CD4-positive, alpha-beta T cell treated with Interleukin-10 for 1 hour (primary cell): ENCODE data around the gene ST7.
A peak's percentile ranks its signal among the peaks of the same experiment; 100 is the strongest.

ENCODE experiments used
- DNase-seq: peaks from one replicate; pipeline ENCODE4 v3.0.0-alpha.2; 2020

ST7 gene

GRCh38 chr7:116979430-116979829, 26.1 kb downstream of the ST7 start:
- no peak for DNase-seq

GRCh38 chr7:116980354-116980753, 27.1 kb downstream of the ST7 start:
- DNase-seq: no peak

GRCh38 chr7:116981939-116982338, 28.6 kb downstream of the ST7 start:
- DNase-seq: no peak

- DNase-seq: no peak
Measured at GRCh38 chr7:116984511-116984910, 31.2 kb downstream of the ST7 start.

- peak; percentile 52 for DNase-seq
Measured at GRCh38 chr7:116984917-116985316, 31.6 kb downstream of the ST7 start.

GRCh38 chr7:116985575-116985974, 32.3 kb downstream of the ST7 start:
- no peak for DNase-seq

- no peak for DNase-seq
Measured at GRCh38 chr7:116986611-116987565, 33.6 kb downstream of the ST7 start.

GRCh38 chr7:116988363-116988989, 35.2 kb downstream of the ST7 start:
- no peak for DNase-seq

- no peak for DNase-seq
Measured at GRCh38 chr7:116990056-116990455, 36.8 kb downstream of the ST7 start.

- DNase-seq: no peak
Measured at GRCh38 chr7:116991233-116991632, 37.9 kb downstream of the ST7 start.

- DNase-seq: no peak
Measured at GRCh38 chr7:116994611-116995010, 41.3 kb downstream of the ST7 start.

GRCh38 chr7:116997972-116998371, 44.7 kb downstream of the ST7 start:
- DNase-seq: no peak

GRCh38 chr7:116998567-116999175, 45.4 kb downstream of the ST7 start:
- DNase-seq: no peak

- no peak for DNase-seq
Measured at GRCh38 chr7:116999311-116999710, 46.0 kb downstream of the ST7 start.

- no peak for DNase-seq
Measured at GRCh38 chr7:117001283-117001682, 48.0 kb downstream of the ST7 start.

- no peak for DNase-seq
Measured at GRCh38 chr7:117004899-117005298, 51.6 kb downstream of the ST7 start.

GRCh38 chr7:117005449-117005848, 52.1 kb downstream of the ST7 start:
- no peak for DNase-seq

GRCh38 chr7:117006907-117007684, 53.8 kb downstream of the ST7 start:
- no peak for DNase-seq

- DNase-seq: no peak
Measured at GRCh38 chr7:117008118-117008885, 55.0 kb downstream of the ST7 start.

- DNase-seq: peak; percentile 53
Measured at GRCh38 chr7:117008886-117009531, 55.7 kb downstream of the ST7 start.

GRCh38 chr7:117009705-117010361, 56.5 kb downstream of the ST7 start:
- DNase-seq: no peak
